DOHH2 (cell line): Measurements from ENCODE around the gene LPAR5.
"Not testable (repeated sequence)": the region's sequence is repeated elsewhere in the genome, so short reads cannot be mapped to it uniquely, and the experiment has no call there.

ENCODE experiments used
- H3F3A ChIP-seq: fragments of 200-600 bp; sonication (generic), shearing (Covaris generic); 2 replicates; pipeline ENCODE4 v1.6.0; 2016; ENCODE audit warnings: antibody characterized with exemption, mild to moderate bottlenecking; ENCODE audit not compliant: control insufficient read depth, insufficient read depth
- H3K27ac ChIP-seq: fragments of 200-600 bp; sonication (generic); 2 replicates; pipeline ENCODE4 v1.5.1; 2014; ENCODE audit warnings: low read depth, mild to moderate bottlenecking, low read length, moderate library complexity
- H3K27me3 ChIP-seq: fragments of 200-600 bp; sonication (generic); 2 replicates; pipeline ENCODE4 v1.6.1; 2014; ENCODE audit warnings: mild to moderate bottlenecking, low read length, mixed read lengths; ENCODE audit not compliant: control insufficient read depth
- H3K36me3 ChIP-seq: fragments of 200-600 bp; sonication (generic); 2 replicates; pipeline ENCODE4 v1.6.1; 2014; ENCODE audit warnings: mild to moderate bottlenecking, low read length, moderate library complexity, mixed read lengths; ENCODE audit not compliant: control insufficient read depth
- H3K4me1 ChIP-seq: fragments of 200-600 bp; sonication (generic); 2 replicates; pipeline ENCODE4 v1.6.1; 2014; ENCODE audit warnings: mild to moderate bottlenecking, low read length, mixed read lengths; ENCODE audit not compliant: control insufficient read depth
- H3K4me2 ChIP-seq: fragments of 200-600 bp; sonication (generic); 2 replicates; pipeline ENCODE4 v1.6.0; 2014; ENCODE audit warnings: mild to moderate bottlenecking, low read length, moderate library complexity
- H3K4me3 ChIP-seq: fragments of 200-600 bp; sonication (generic); 2 replicates; pipeline ENCODE4 v1.5.1; 2014; ENCODE audit warnings: mild to moderate bottlenecking, low read length, mixed read lengths
- H3K79me2 ChIP-seq: fragments of 200-600 bp; sonication (generic); 2 replicates; pipeline ENCODE4 v1.6.1; 2014; ENCODE audit warnings: mild to moderate bottlenecking, low read length, mixed read lengths; ENCODE audit not compliant: control insufficient read depth
- H3K9me2 ChIP-seq: fragments of 200-600 bp; sonication (generic); replicated peaks from 2 replicates; pipeline ENCODE4 v1.6.1; 2014; ENCODE audit warnings: mild to moderate bottlenecking, low read length, mixed read lengths; ENCODE audit not compliant: control insufficient read depth
- H3K9me3 ChIP-seq: fragments of 200-600 bp; sonication (generic); 2 replicates; pipeline ENCODE4 v1.6.1; 2014; ENCODE audit warnings: antibody characterized with exemption, low read length, mixed read lengths; ENCODE audit not compliant: control insufficient read depth, insufficient read depth
- H4K20me1 ChIP-seq: fragments of 200-600 bp; sonication (generic); 2 replicates; pipeline ENCODE4 v1.6.0; 2014; ENCODE audit warnings: low read depth, mild to moderate bottlenecking, antibody characterized with exemption, low read length, moderate library complexity; ENCODE audit not compliant: control insufficient read depth, insufficient read depth
- CTCF ChIP-seq: fragments of 200-600 bp; sonication (generic); IDR thresholded peaks from one replicate; pipeline ENCODE4 v1.5.1; 2014; ENCODE audit warnings: antibody characterized with exemption, mild to moderate bottlenecking, low read depth, low read length; ENCODE audit not compliant: poor library complexity, severe bottlenecking
- EZH2phosphoT487 ChIP-seq: fragments of 200-600 bp; sonication (generic); IDR thresholded peaks from 2 replicates; pipeline ENCODE4 v1.6.1; 2017; ENCODE audit warnings: borderline replicate concordance, mild to moderate bottlenecking, antibody characterized with exemption, low read length, moderate library complexity, mixed read lengths

The LPAR5 gene

GRCh38 chr12:6592087-6592486 lies 43.7 kb downstream of the LPAR5 start:
- H3K79me2 ChIP-seq = peaks cover 20% of the 10 kb centered on the region
- peaks cover 90% of the 10 kb centered on the region for H3K36me3 ChIP-seq
- H3K4me2 ChIP-seq = no peak overlapping the region
- no peaks in the 10 kb centered on the region; the same call in 1 of the 2 replicates for H3F3A ChIP-seq
- no peaks in the 10 kb centered on the region for H3K27me3 ChIP-seq
- no peak for TF ChIP-seq CTCF
- no peak for TF ChIP-seq EZH2phosphoT487
- no peak overlapping the region for H3K27ac ChIP-seq
- H3K4me3 ChIP-seq = no peak overlapping the region
- peaks cover 5% of the 10 kb centered on the region; the same call in 1 of the 2 replicates for H3K4me1 ChIP-seq
- H3K9me3 ChIP-seq = no peaks in the 10 kb centered on the region
- no peaks in the 10 kb centered on the region for H4K20me1 ChIP-seq
- no peaks in the 10 kb centered on the region for H3K9me2 ChIP-seq

DNA sequence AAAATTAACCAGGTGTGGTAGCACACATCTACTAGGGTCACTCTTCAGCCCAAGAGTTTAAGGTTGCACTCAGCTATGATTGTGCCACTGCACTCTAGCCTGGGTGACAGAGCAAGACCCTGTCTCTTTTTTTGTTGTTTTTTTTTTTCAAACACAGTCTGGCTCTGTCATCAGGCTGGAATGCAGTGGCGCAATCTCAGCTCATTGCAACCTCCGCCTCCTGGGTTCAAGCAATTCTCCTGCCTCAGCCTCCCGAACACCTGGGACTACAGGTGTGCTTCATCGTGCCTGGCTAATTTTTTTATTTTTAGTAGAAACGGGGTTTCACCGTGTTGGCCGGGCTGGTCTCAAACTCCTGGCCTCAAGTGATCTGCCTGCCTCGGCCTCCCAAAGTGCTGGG lies 49.2 kb downstream of the LPAR5 start:
- not testable (repeated sequence) for H3K79me2 ChIP-seq, H3K4me1 ChIP-seq, H3K9me2 ChIP-seq, H3K4me2 ChIP-seq, H3F3A ChIP-seq, H3K27me3 ChIP-seq, H4K20me1 ChIP-seq, H3K4me3 ChIP-seq, H3K27ac ChIP-seq, H3K9me3 ChIP-seq
- peaks cover 88% of the 10 kb centered on the region for H3K36me3 ChIP-seq

- Histone ChIP-seq H3K9me3 (no peaks in the 10 kb centered on the region), H3K4me2 (no peak overlapping the region), H3K36me3 (peaks cover 83% of the 10 kb centered on the region), H3K9me2 (no peaks in the 10 kb centered on the region), H3K27ac (no peak overlapping the region), H3F3A (peaks cover 3% of the 10 kb centered on the region; the same call in 1 of the 2 replicates), H3K79me2 (0 out of 2 replicates have a peak, but pooled peaks cover 5% of the 10 kb centered on the region), H4K20me1 (no peaks in the 10 kb centered on the region), H3K27me3 (no peaks in the 10 kb centered on the region), H3K4me1 (no peaks in the 10 kb centered on the region), H3K4me3 (no peak overlapping the region)
- TF ChIP-seq EZH2phosphoT487 = no peak
- no peak for TF ChIP-seq CTCF
Measured at GRCh38 chr12:6584293-6584692, 51.5 kb downstream of the LPAR5 start.

DNA sequence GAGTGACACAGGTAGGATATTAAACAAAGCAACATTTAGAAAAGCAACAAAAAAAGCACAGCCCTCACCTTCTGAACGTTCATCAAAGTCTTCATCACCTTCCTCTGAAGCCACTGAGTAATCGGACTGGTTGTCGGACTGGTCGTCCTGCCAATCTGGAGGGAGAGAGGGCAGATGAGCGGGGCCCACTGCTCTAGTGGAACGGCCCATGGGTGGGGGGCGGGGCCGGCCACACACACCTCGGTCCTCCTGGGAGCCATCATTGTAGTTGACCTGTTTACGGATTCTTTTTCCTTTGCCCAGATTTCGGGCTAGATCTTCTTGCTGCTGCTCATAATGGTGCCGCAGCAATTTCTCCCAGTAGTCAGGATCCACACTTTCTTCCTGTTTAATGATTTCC lies 52.8 kb downstream of the LPAR5 start:
- Histone ChIP-seq H3K27me3 (no peaks in the 10 kb centered on the region), H3K9me3 (no peaks in the 10 kb centered on the region), H3K9me2 (no peaks in the 10 kb centered on the region), H3K4me3 (no peak overlapping the region), H3F3A (peaks cover 3% of the 10 kb centered on the region; the same call in 1 of the 2 replicates), H3K4me1 (no peaks in the 10 kb centered on the region), H3K36me3 (peaks cover 81% of the 10 kb centered on the region), H3K27ac (no peak overlapping the region), H4K20me1 (no peaks in the 10 kb centered on the region; the same call in 1 of the 2 replicates), H3K4me2 (no peak overlapping the region), H3K79me2 (no peaks in the 10 kb centered on the region)
- TF ChIP-seq CTCF (no peak), EZH2phosphoT487 (no peak)
